PC-9 (cell line): ENCODE measurements around the gene HDAC2.

ENCODE experiments used
- CTCF ChIP-seq: fragments of 200-600 bp; sonication (generic); conservative IDR thresholded peaks from 2 replicates; pipeline ENCODE4 v1.6.1; 2017; ENCODE audit warnings: mixed run types, antibody characterized with exemption, mild to moderate bottlenecking, moderate library complexity
- EZH2 ChIP-seq: fragments of 200-600 bp; sonication (generic); IDR thresholded peaks from 2 replicates; pipeline ENCODE4 v1.8.0; 2017; ENCODE audit warnings: antibody characterized with exemption, low read depth

- TF ChIP-seq CTCF = no peak
- no peak for TF ChIP-seq EZH2
Measured at GRCh38 chr6:113893866-113894265, 77.1 kb downstream of the HDAC2 start.
